HCT116 (cell line): ENCODE measurements around the gene OASL. TPM values are rescaled to one million over a fixed set of nuclear protein-coding genes. Genes with fewer than 3 reads are reported as not detected.

Source experiments
- ATAC-seq: fragments of 200-7000 bp; cut with Tn5 transposase; 2 replicates; pipeline ENCODE4 v1.9.1; 2020; ENCODE audit warnings: mild to moderate bottlenecking, moderate library complexity
- BruUV-seq: library from RNA; stranded (reverse); fragments of 400-500 nt; replicated peaks from 2 replicates; lab custom pipeline; 2021; lab: Mats Ljungman, UMichigan
- CTCF ChIA-PET: fragments of 300-600 bp; sonication (Branson Sonifier 250); formaldehyde crosslinking; loops from one replicate; lab custom pipeline; 2021; ENCODE audit warnings: antibody characterized with exemption; lab: Charles Lee
- POLR2A ChIA-PET: fragments of 300-600, 350-600 bp; sonication (Branson Sonifier 250); formaldehyde crosslinking; loops from one replicate; lab custom pipeline; 2021; ENCODE audit warnings: antibody characterized with exemption; lab: Charles Lee
- RAD21 ChIA-PET, 2 experiments: fragments of 300-600 bp; sonication (Branson Sonifier 250); formaldehyde crosslinking; loops; one replicate each; lab custom pipeline; 2023; ENCODE audit warnings: low total read pairs in 2 of 2; ENCODE audit not compliant: uncharacterized antibody in 2 of 2, unreplicated experiment in 2 of 2, low non-redundant PET in 1 of 2; lab: Charles Lee
- DNase-seq: peaks from one replicate; pipeline ENCODE4 v3.0.0-alpha.2; 2010; ENCODE audit warnings: low read depth, low spot score
- H2AFZ ChIP-seq: fragments of 200-600 bp; shearing (Covaris generic), sonication (generic); 2 replicates; pipeline ENCODE4 v1.6.1; 2017; ENCODE audit warnings: low read depth, mixed run types, mixed read lengths, antibody characterized with exemption, low read length; ENCODE audit not compliant: poor library complexity, severe bottlenecking
- H3K27ac ChIP-seq: 2 replicates; pipeline ENCODE4 v1.5.1; 2012; ENCODE audit warnings: low read depth, low read length
- H3K27me3 ChIP-seq: fragments of 200-600 bp; sonication (generic); 2 replicates; pipeline ENCODE4 v1.6.1; 2016; ENCODE audit warnings: mixed run types, low read length, mixed read lengths; ENCODE audit not compliant: insufficient read depth
- H3K36me3 ChIP-seq, 2 experiments: fragments of 200-500 bp in 1 of 2; fragments of 200-600 bp in 1 of 2; sonication (Bioruptor generic) in 1 of 2; sonication (generic) in 1 of 2; 2 replicates each; pipeline versions ENCODE4 v1.5.1 to v1.6.1; 2014 to 2016; ENCODE audit warnings: low read length in 2 of 2, inconsistent platforms in 1 of 2, mixed read lengths in 1 of 2, mixed run types in 1 of 2; ENCODE audit not compliant: insufficient read depth in 2 of 2, control insufficient read depth in 1 of 2
- H3K4me1 ChIP-seq, 2 experiments: fragments of 200-600 bp in 1 of 2; sonication (generic) in 1 of 2; 2 replicates each; pipeline versions ENCODE4 v1.5.1 to v1.6.1; 2012 to 2017; ENCODE audit warnings: low read length in 2 of 2, inconsistent platforms in 1 of 2, mild to moderate bottlenecking in 1 of 2, mixed read lengths in 1 of 2, mixed run types in 1 of 2, moderate library complexity in 1 of 2; ENCODE audit not compliant: insufficient read depth in 2 of 2, control insufficient read depth in 1 of 2
- H3K4me2 ChIP-seq: fragments of 200-600 bp; sonication (generic); 2 replicates; pipeline ENCODE4 v1.6.1; 2017; ENCODE audit warnings: mixed run types, low read length, mixed read lengths
- H3K4me3 ChIP-seq, 2 experiments: fragments of 200-600 bp in 1 of 2; sonication (generic) in 1 of 2; replicated peaks in 1 of 2; 2 replicates each; pipeline ENCODE4 v1.5.1; 2011 to 2016; ENCODE audit warnings: low read length in 2 of 2, control low read depth in 1 of 2, low read depth in 1 of 2, mild to moderate bottlenecking in 1 of 2, mixed read lengths in 1 of 2, mixed run types in 1 of 2
- H3K79me2 ChIP-seq: fragments of 200-600 bp; sonication (generic); 2 replicates; pipeline ENCODE4 v1.6.1; 2017; ENCODE audit warnings: mild to moderate bottlenecking, mixed run types, low read length, moderate library complexity, mixed read lengths; ENCODE audit not compliant: insufficient read depth
- H3K9ac ChIP-seq: fragments of 200-600 bp; sonication (generic); 2 replicates; pipeline ENCODE4 v1.6.1; 2016; ENCODE audit warnings: low read length, mixed read lengths
- H3K9me2 ChIP-seq: fragments of 200-600 bp; sonication (generic), shearing (Covaris generic); 2 replicates; pipeline ENCODE4 v1.6.1; 2017; ENCODE audit warnings: mixed run types, mild to moderate bottlenecking, moderate library complexity; ENCODE audit not compliant: insufficient read depth
- H3K9me3 ChIP-seq, 2 experiments: fragments of 200-500 bp in 1 of 2; fragments of 200-600 bp in 1 of 2; sonication (Bioruptor generic) in 1 of 2; sonication (generic) in 1 of 2; 2 replicates each; pipeline ENCODE4 v1.6.1; 2014 to 2017; ENCODE audit warnings: low read length in 2 of 2, mixed read lengths in 2 of 2, inconsistent platforms in 1 of 2, low read depth in 1 of 2, mild to moderate bottlenecking in 1 of 2, mixed run types in 1 of 2, moderate library complexity in 1 of 2; ENCODE audit not compliant: control insufficient read depth in 1 of 2, insufficient read depth in 1 of 2
- H4K20me1 ChIP-seq: fragments of 200-600 bp; sonication (generic), shearing (Covaris generic); 2 replicates; pipeline ENCODE4 v1.6.1; 2017; ENCODE audit warnings: mixed run types, mild to moderate bottlenecking, moderate library complexity; ENCODE audit not compliant: insufficient read depth
- EGR1 ChIP-seq: IDR thresholded peaks from 2 replicates; pipeline ENCODE4 v1.6.1; 2012; ENCODE audit warnings: low read depth
- ELF1 ChIP-seq: IDR thresholded peaks from 2 replicates; pipeline ENCODE4 v1.6.1; 2012; ENCODE audit warnings: low read depth, borderline replicate concordance
- EZH2 ChIP-seq: fragments of 200-600 bp; sonication (generic); IDR thresholded peaks from 2 replicates; pipeline ENCODE4 v1.6.1; 2017; ENCODE audit warnings: antibody characterized with exemption, mixed run types
- FOSL1 ChIP-seq: IDR thresholded peaks from 2 replicates; pipeline ENCODE4 v1.6.1; 2012; ENCODE audit warnings: low read depth
- POLR2A ChIP-seq: IDR thresholded peaks from 2 replicates; pipeline ENCODE4 v1.7.0; 2011; ENCODE audit warnings: borderline replicate concordance; ENCODE audit not compliant: insufficient read depth, insufficient read length; ENCODE audit errors: extremely low read depth
- RAD21 ChIP-seq: IDR thresholded peaks from 2 replicates; pipeline ENCODE4 v1.6.1; 2012; ENCODE audit warnings: low read depth, mild to moderate bottlenecking
- SRF ChIP-seq: IDR thresholded peaks from 2 replicates; pipeline ENCODE4 v1.6.1; 2012; ENCODE audit warnings: low read depth
- TCF7L2 ChIP-seq: IDR thresholded peaks from 2 replicates; pipeline ENCODE4 v1.7.0; 2011; ENCODE audit warnings: borderline replicate concordance, inconsistent platforms; ENCODE audit not compliant: insufficient read depth, insufficient read length; ENCODE audit errors: extremely low read depth
- YY1 ChIP-seq: IDR thresholded peaks from 2 replicates; pipeline ENCODE4 v1.6.1; 2011; ENCODE audit warnings: low read length, low read depth, moderate library complexity, mild to moderate bottlenecking; ENCODE audit not compliant: insufficient replicate concordance; ENCODE audit errors: extremely low read depth
- ZFX ChIP-seq: fragments of 450-650 bp; IDR thresholded peaks from 2 replicates; pipeline ENCODE4 v1.6.1; 2017
- ZNF274 ChIP-seq: fragments of 200-500 bp; sonication (Bioruptor generic); IDR thresholded peaks from 2 replicates; pipeline ENCODE4 v1.6.1; 2014; ENCODE audit warnings: mild to moderate bottlenecking, low read depth, low read length, inconsistent platforms
- intact Hi-C: fragments of 100-400 bp; cut with micrococcal nuclease; formaldehyde crosslinking; loops from 2 replicates; pipeline ENCODE4 v1.10.0; 2022
- total RNA-seq: library from RNA; stranded (reverse); gene quantifications from one replicate; pipeline ENCODE4 v1.2.1, GENCODE V29; 2021; ENCODE audit not compliant: unreplicated experiment
- TF ChIP-seq, protein P1 (sequence below): IDR thresholded peaks from 2 replicates; pipeline ENCODE4 v1.6.1; 2012
- TF ChIP-seq, protein P2 (sequence below), 3 experiments: fragments of 200-600 bp in 1 of 3; sonication (generic) in 1 of 3; IDR thresholded peaks in 2 of 3; conservative IDR thresholded peaks in 1 of 3; 2 replicates each; pipeline ENCODE4 v1.5.1; 2012 to 2017; ENCODE audit warnings: low read depth in 2 of 3, low read length in 2 of 3, antibody characterized with exemption in 1 of 3, borderline replicate concordance in 1 of 3, control low read depth in 1 of 3, mild to moderate bottlenecking in 1 of 3, mixed read lengths in 1 of 3, mixed run types in 1 of 3, moderate library complexity in 1 of 3; ENCODE audit not compliant: insufficient read depth in 1 of 3
- TF ChIP-seq, protein P3 (sequence below): IDR thresholded peaks from 2 replicates; pipeline ENCODE4 v1.6.1; 2011; ENCODE audit warnings: mild to moderate bottlenecking, low read length, moderate library complexity; ENCODE audit not compliant: insufficient replicate concordance; ENCODE audit errors: extremely low read depth
- TF ChIP-seq, protein P4 (sequence below): IDR thresholded peaks from 2 replicates; pipeline ENCODE4 v1.6.1; 2012

Gene OASL
- total RNA-seq, 1 experiment from 2014 or later: 4.1 TPM

DNA sequence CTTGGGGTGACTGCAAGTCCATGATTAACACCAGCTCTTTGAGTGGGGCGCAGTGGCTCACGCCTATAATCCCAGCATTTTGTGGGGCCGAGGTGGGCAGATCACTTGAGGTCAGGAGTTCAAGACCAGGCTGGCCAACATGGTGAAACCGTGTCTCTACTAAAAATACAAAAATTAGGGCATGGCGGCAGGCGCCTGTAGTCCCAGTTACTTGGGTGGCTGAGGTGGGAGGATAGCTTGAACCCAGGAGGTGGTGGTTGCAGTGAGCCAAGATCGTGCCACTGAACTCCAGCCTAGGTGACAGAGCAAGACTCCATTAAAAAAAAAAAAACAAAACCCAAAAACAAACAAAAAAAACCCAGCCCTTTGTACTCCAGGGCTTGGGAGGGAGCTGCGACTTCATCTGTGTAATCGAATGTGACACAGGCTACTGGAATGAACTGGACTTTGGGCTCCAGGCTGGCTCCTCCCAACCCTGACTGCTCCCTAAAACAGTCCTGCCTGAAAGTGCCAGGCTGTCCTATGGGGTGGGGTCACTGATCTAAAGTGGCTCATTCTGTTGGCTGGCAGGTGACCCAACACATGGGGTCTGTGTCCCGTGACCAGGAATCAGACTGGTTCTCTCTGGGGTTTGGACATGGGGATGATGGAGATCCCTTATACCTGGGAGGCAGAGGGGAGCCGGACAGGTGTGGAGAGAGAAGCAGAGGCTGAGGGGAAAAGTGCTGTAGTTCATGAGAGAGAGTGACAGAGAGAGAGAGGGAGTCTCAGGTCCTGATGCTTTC lies 13.4 kb downstream of the OASL start:
- no peaks in the 10 kb centered on the region for H3K9me3 ChIP-seq
- no peak overlapping the region for H3K4me3 ChIP-seq
- CTCF ChIA-PET: interaction anchor here (0.5 kb wide), 1 partner anchor 9 kb away, joined by 3 read pairs; no protein-coding TSS in a partner anchor
- H3K4me1 ChIP-seq: peaks cover 0 to 8% of the 10 kb centered on the region in 2 experiments; a peak in 1 of 4 replicates
- H3K27me3 ChIP-seq: no peaks in the 10 kb centered on the region
- no peak overlapping the region for H3K4me2 ChIP-seq
- POLR2A ChIA-PET: no interaction called here
- H3K36me3 ChIP-seq: no peaks in the 10 kb centered on the region
- H3K27ac ChIP-seq: no peak overlapping the region
- RAD21 ChIA-PET: no interaction called here
- intact Hi-C loops: no loop called here
- no peak for ATAC-seq
- H3K9ac ChIP-seq: no peak overlapping the region
- BruUV-seq: no TSS peak
- TF ChIP-seq FOSL1 (no peak), ELF1 (no peak)
- TF ChIP-seq, all 23 proteins: peak for 0
- Histone ChIP-seq H4K20me1 (no peaks in the 10 kb centered on the region), H3K79me2 (no peaks in the 10 kb centered on the region), H3K9me2 (no peaks in the 10 kb centered on the region), H2AFZ (no peak overlapping the region)
- no peak for DNase-seq

DNA sequence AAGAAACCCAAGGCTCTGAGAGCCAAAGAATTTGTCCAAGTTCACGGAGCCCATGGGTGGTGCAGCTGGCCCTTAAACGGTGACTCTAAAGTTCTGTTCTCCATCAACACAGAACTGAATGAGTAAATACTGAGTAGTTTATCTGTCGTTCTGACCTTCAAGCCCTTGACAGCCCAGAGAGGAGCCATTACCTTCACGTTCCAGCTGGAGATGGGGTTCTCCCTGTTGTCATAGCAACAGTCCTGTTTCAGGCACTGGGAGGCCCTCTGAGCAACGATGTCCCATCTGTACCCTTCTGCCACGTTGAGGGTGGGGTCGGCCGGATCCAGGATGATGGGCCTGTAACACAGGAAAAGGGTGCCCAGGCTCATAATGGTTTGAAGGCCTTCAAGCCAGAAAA lies 15.2 kb downstream of the OASL start:
- Histone ChIP-seq H3K9me2 (no peaks in the 10 kb centered on the region), H3K9me3 (no peaks in the 10 kb centered on the region), H3K27me3 (no peaks in the 10 kb centered on the region), H2AFZ (no peak overlapping the region), H4K20me1 (no peaks in the 10 kb centered on the region), H3K27ac (no peak overlapping the region), H3K36me3 (no peaks in the 10 kb centered on the region), H3K9ac (no peak overlapping the region), H3K4me3 (no peak overlapping the region), H3K4me2 (no peak overlapping the region), H3K4me1 (peaks cover 0 to 8% of the 10 kb centered on the region in 2 experiments; a peak in 1 of 4 replicates), H3K79me2 (no peaks in the 10 kb centered on the region)
- intact Hi-C loops: no loop called here
- ATAC-seq (no peak), DNase-seq (no peak)
- RAD21 ChIA-PET: no interaction called here
- BruUV-seq: no TSS peak
- CTCF ChIA-PET: no interaction called here
- POLR2A ChIA-PET: no interaction called here
- no peak for TF ChIP-seq TCF7L2
- TF ChIP-seq SRF: no peak
- no peak for TF ChIP-seq POLR2A
- TF ChIP-seq EZH2: no peak
- TF ChIP-seq, protein P1, sequence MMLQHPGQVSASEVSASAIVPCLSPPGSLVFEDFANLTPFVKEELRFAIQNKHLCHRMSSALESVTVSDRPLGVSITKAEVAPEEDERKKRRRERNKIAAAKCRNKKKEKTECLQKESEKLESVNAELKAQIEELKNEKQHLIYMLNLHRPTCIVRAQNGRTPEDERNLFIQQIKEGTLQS: no peak
- TF ChIP-seq ZFX: no peak
- no peak for TF ChIP-seq YY1
- TF ChIP-seq RAD21: no peak
- TF ChIP-seq, protein P2, sequence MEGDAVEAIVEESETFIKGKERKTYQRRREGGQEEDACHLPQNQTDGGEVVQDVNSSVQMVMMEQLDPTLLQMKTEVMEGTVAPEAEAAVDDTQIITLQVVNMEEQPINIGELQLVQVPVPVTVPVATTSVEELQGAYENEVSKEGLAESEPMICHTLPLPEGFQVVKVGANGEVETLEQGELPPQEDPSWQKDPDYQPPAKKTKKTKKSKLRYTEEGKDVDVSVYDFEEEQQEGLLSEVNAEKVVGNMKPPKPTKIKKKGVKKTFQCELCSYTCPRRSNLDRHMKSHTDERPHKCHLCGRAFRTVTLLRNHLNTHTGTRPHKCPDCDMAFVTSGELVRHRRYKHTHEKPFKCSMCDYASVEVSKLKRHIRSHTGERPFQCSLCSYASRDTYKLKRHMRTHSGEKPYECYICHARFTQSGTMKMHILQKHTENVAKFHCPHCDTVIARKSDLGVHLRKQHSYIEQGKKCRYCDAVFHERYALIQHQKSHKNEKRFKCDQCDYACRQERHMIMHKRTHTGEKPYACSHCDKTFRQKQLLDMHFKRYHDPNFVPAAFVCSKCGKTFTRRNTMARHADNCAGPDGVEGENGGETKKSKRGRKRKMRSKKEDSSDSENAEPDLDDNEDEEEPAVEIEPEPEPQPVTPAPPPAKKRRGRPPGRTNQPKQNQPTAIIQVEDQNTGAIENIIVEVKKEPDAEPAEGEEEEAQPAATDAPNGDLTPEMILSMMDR (IDR thresholded peaks at IDR 0.05 in 2 of 3, conservative IDR thresholded peaks at IDR 0.05 in 1 of 3; ENCODE audit: borderline replicate concordance in 1 of 3, insufficient read depth in 1 of 3, low read depth in 2 of 3, low read length in 2 of 3): no peak
- no peak for TF ChIP-seq FOSL1
- TF ChIP-seq, protein P3, sequence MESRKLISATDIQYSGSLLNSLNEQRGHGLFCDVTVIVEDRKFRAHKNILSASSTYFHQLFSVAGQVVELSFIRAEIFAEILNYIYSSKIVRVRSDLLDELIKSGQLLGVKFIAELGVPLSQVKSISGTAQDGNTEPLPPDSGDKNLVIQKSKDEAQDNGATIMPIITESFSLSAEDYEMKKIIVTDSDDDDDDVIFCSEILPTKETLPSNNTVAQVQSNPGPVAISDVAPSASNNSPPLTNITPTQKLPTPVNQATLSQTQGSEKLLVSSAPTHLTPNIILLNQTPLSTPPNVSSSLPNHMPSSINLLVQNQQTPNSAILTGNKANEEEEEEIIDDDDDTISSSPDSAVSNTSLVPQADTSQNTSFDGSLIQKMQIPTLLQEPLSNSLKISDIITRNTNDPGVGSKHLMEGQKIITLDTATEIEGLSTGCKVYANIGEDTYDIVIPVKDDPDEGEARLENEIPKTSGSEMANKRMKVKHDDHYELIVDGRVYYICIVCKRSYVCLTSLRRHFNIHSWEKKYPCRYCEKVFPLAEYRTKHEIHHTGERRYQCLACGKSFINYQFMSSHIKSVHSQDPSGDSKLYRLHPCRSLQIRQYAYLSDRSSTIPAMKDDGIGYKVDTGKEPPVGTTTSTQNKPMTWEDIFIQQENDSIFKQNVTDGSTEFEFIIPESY: no peak
- no peak for TF ChIP-seq ZNF274
- TF ChIP-seq EGR1: no peak
- TF ChIP-seq, protein P4, sequence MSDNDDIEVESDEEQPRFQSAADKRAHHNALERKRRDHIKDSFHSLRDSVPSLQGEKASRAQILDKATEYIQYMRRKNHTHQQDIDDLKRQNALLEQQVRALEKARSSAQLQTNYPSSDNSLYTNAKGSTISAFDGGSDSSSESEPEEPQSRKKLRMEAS: no peak
